Peyer's patch (tissue), 4 donors: Measurements from ENCODE around the gene BRMS1L.

ENCODE experiments used
- CTCF ChIP-seq, 6 experiments: fragments of 450-650 bp in 4 of 6; fragments of 200-600 bp in 2 of 6; sonication (generic) in 1 of 6; IDR thresholded peaks; one replicate each; pipeline ENCODE4 v1.5.1; 2017 to 2019; ENCODE audit warnings: antibody characterized with exemption in 6 of 6, mild to moderate bottlenecking in 3 of 6, moderate library complexity in 1 of 6
- POLR2A ChIP-seq, 2 donors: fragments of 450-650 bp; IDR thresholded peaks; one replicate each; pipeline ENCODE4 v1.5.1; 2017; ENCODE audit warnings: antibody characterized with exemption in 2 of 2, mild to moderate bottlenecking in 2 of 2, moderate library complexity in 2 of 2

GRCh38 chr14:35776823-35777222, 49.3 kb upstream of the BRMS1L start:
- TF ChIP-seq CTCF (IDR thresholded peaks at IDR 0.05) (no peak), POLR2A (IDR thresholded peaks at IDR 0.05) (no peak)
